Osteoblast (primary cell): ENCODE measurements around the gene LRRC36. TPM values are rescaled to one million over a fixed set of nuclear protein-coding genes. Genes with fewer than 3 reads are reported as not detected.

Experiments used
- DNase-seq: peaks from one replicate; pipeline ENCODE4 v3.0.0; 2011; ENCODE audit warnings: low spot score, mixed read lengths; ENCODE audit not compliant: insufficient read length; ENCODE audit errors: missing footprints
- H2AFZ ChIP-seq: 2 replicates; pipeline ENCODE4 v1.6.0; 2011; ENCODE audit warnings: mild to moderate bottlenecking, low read length
- H3K27ac ChIP-seq: 2 replicates; pipeline ENCODE4 v1.5.1; 2011; ENCODE audit warnings: mild to moderate bottlenecking, low read depth, low read length, moderate library complexity
- H3K27me3 ChIP-seq: 2 replicates; pipeline ENCODE4 v1.6.0; 2012; ENCODE audit warnings: mild to moderate bottlenecking, control low read depth, inconsistent platforms, low read length, moderate library complexity; ENCODE audit not compliant: insufficient read depth
- H3K36me3 ChIP-seq: 2 replicates; pipeline ENCODE4 v1.5.1; 2011; ENCODE audit warnings: mild to moderate bottlenecking, low read length, control low read depth, moderate library complexity; ENCODE audit not compliant: insufficient read depth
- H3K4me1 ChIP-seq: 2 replicates; pipeline ENCODE4 v1.5.1; 2011; ENCODE audit warnings: mild to moderate bottlenecking, low read length, control low read depth, moderate library complexity; ENCODE audit not compliant: insufficient read depth
- H3K4me2 ChIP-seq: 2 replicates; pipeline ENCODE4 v1.6.0; 2011; ENCODE audit warnings: mild to moderate bottlenecking, low read length; ENCODE audit not compliant: insufficient read depth
- H3K4me3 ChIP-seq: fragments of 200-600 bp; sonication (generic); 3 replicates; pipeline ENCODE4 v1.5.1; 2012; ENCODE audit warnings: mild to moderate bottlenecking, low read length, inconsistent platforms; ENCODE audit not compliant: insufficient read depth
- H3K79me2 ChIP-seq: 2 replicates; pipeline ENCODE4 v1.6.0; 2012; ENCODE audit warnings: mild to moderate bottlenecking, low read length, control low read depth, inconsistent platforms; ENCODE audit not compliant: insufficient read depth
- H3K9me3 ChIP-seq: 2 replicates; pipeline ENCODE4 v1.5.1; 2011; ENCODE audit warnings: low read depth, low read length, control low read depth
- H4K20me1 ChIP-seq: 2 replicates; pipeline ENCODE4 v1.6.0; 2012; ENCODE audit warnings: mild to moderate bottlenecking, low read length, control low read depth; ENCODE audit not compliant: insufficient read depth
- total RNA-seq: library from RNA; depleted of rRNA; stranded (reverse); fragments of >200 nt; gene quantifications from 2 replicates; pipeline ENCODE4 v1.2.3, GENCODE V29; 2012
- TF ChIP-seq, protein P1 (sequence below): IDR thresholded peaks from 2 replicates; pipeline ENCODE4 v1.5.1; 2011; ENCODE audit warnings: mild to moderate bottlenecking, low read depth, low read length, moderate library complexity; ENCODE audit errors: extremely low read depth

LRRC36 gene
- total RNA-seq, 1 donor, result not detected

- Histone ChIP-seq H3K4me2 (no peak overlapping the region), H4K20me1 (no peaks in the 10 kb centered on the region), H3K27me3 (no peaks in the 10 kb centered on the region), H3K9me3 (no peaks in the 10 kb centered on the region), H3K36me3 (no peaks in the 10 kb centered on the region), H3K79me2 (no peaks in the 10 kb centered on the region), H3K27ac (no peak overlapping the region), H2AFZ (no peak overlapping the region), H3K4me3 (no peak overlapping the region), H3K4me1 (peaks cover 13% of the 10 kb centered on the region)
- TF ChIP-seq, protein P1, sequence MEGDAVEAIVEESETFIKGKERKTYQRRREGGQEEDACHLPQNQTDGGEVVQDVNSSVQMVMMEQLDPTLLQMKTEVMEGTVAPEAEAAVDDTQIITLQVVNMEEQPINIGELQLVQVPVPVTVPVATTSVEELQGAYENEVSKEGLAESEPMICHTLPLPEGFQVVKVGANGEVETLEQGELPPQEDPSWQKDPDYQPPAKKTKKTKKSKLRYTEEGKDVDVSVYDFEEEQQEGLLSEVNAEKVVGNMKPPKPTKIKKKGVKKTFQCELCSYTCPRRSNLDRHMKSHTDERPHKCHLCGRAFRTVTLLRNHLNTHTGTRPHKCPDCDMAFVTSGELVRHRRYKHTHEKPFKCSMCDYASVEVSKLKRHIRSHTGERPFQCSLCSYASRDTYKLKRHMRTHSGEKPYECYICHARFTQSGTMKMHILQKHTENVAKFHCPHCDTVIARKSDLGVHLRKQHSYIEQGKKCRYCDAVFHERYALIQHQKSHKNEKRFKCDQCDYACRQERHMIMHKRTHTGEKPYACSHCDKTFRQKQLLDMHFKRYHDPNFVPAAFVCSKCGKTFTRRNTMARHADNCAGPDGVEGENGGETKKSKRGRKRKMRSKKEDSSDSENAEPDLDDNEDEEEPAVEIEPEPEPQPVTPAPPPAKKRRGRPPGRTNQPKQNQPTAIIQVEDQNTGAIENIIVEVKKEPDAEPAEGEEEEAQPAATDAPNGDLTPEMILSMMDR, result no peak
- DNase-seq, result peak; percentile 94
These were observed 30.2 kb upstream of the LRRC36 start for GRCh38 chr16:67296420-67296819.

DNA sequence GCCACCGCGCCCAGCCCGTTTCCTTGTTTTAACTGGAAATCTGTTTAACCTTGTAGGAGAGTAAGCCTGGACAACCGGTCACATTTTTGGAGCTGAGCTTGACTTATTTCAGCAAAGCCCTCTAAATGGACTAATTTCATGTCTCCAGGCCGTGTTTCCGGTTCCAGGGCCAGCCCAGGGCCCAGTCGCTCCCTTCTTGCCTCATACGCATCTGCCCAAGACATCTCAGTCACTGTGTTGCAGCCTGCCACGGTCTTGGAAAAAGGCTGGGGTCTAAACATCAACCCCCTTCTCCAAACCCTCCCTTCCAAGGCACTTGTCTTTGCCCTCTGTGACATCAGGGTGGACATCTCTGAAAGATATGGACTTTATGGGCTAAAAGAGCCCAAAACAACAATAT lies 28.3 kb upstream of the LRRC36 start:
- DNase-seq, result peak; percentile 3
- no peak overlapping the region for H3K4me2 ChIP-seq
- H4K20me1 ChIP-seq, result no peaks in the 10 kb centered on the region
- no peaks in the 10 kb centered on the region for H3K9me3 ChIP-seq
- peaks cover 13% of the 10 kb centered on the region for H3K4me1 ChIP-seq
- H2AFZ ChIP-seq, result no peak overlapping the region
- H3K27ac ChIP-seq, result no peak overlapping the region
- H3K36me3 ChIP-seq, result no peaks in the 10 kb centered on the region
- TF ChIP-seq, protein P1, result no peak
- no peaks in the 10 kb centered on the region for H3K79me2 ChIP-seq
- no peaks in the 10 kb centered on the region for H3K27me3 ChIP-seq
- H3K4me3 ChIP-seq, result no peak overlapping the region

- peak; percentile 45 for DNase-seq
- H3K4me1 ChIP-seq, result peaks cover 18% of the 10 kb centered on the region
- no peak overlapping the region for H2AFZ ChIP-seq
- TF ChIP-seq, protein P1, result no peak
- H3K79me2 ChIP-seq, result no peaks in the 10 kb centered on the region
- H3K36me3 ChIP-seq, result no peaks in the 10 kb centered on the region
- H3K27ac ChIP-seq, result no peak overlapping the region
- H3K27me3 ChIP-seq, result no peaks in the 10 kb centered on the region
- no peak overlapping the region for H3K4me2 ChIP-seq
- no peaks in the 10 kb centered on the region for H3K9me3 ChIP-seq
- no peak overlapping the region for H3K4me3 ChIP-seq
- H4K20me1 ChIP-seq, result no peaks in the 10 kb centered on the region
These were observed 27.3 kb upstream of the LRRC36 start for GRCh38 chr16:67299269-67299668.

GRCh38 chr16:67301080-67301782 lies 25.4 kb upstream of the LRRC36 start:
- no peak overlapping the region for H3K27ac ChIP-seq
- no peaks in the 10 kb centered on the region for H3K36me3 ChIP-seq
- TF ChIP-seq, protein P1, result no peak
- peak; percentile 85 for DNase-seq
- H4K20me1 ChIP-seq, result no peaks in the 10 kb centered on the region
- H3K27me3 ChIP-seq, result no peaks in the 10 kb centered on the region
- peaks cover 15% of the 10 kb centered on the region for H3K4me1 ChIP-seq
- H2AFZ ChIP-seq, result no peak overlapping the region
- H3K4me3 ChIP-seq, result no peak overlapping the region
- no peak overlapping the region for H3K4me2 ChIP-seq
- no peaks in the 10 kb centered on the region for H3K79me2 ChIP-seq
- no peaks in the 10 kb centered on the region for H3K9me3 ChIP-seq
